HG02970 (cell line): Measurements from ENCODE around the gene CHORDC1.
"Not testable (repeated sequence)": the region's sequence is repeated elsewhere in the genome, so short reads cannot be mapped to it uniquely, and the experiment has no call there.

ENCODE experiments used
- ATAC-seq: cut with Tn5 transposase; IDR thresholded peaks from one replicate; pipeline ENCODE4 v1.9.1; 2021; ENCODE audit warnings: mild to moderate bottlenecking, moderate library complexity, moderate number of reproducible peaks; ENCODE audit not compliant: unreplicated experiment, low FRiP score

The CHORDC1 gene

DNA sequence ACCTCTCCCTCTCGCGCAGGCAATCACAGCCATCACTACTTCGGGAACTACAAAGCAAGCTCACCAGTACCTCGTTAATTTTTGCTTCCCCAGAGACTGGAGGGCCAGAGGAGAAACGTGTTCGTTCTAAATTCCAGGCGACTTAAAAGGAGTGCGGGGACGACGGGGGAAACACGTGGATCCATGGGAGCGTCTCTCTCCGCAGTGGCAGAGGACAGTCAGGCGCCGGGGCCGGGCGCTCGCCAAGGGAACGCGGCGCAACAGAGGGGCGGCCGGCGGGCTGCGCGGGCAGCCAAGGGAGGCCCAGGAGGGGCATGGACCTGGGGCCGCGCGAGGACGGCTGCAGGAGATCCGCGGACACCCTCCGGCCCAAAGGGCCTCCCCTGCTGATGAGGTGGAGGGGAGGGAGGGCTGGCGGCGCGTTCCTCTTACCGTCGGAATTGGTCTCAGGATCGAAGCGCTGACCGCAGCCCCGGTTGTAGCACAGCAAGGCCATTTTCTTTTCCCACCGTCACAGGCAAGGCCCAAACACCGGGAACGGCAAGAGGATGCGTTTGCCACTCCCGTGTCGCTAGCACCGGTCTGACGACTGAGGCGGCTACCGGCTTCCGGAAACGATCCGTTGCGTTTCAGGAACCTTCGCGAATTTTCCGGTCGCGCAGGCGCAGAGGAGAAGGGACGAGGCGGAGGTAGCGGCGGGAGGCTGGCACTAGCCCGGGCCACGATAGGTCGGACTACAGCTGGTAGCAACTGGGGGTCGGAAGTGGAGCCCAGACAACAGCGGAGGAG, at the start of gene CHORDC1:
TSS of gene CHORDC1 (minus strand) at position 591 of the 789 bp plus-strand sequence. CDS start at position 496, 95 bp downstream.
- ATAC-seq: peak; percentile 97

DNA sequence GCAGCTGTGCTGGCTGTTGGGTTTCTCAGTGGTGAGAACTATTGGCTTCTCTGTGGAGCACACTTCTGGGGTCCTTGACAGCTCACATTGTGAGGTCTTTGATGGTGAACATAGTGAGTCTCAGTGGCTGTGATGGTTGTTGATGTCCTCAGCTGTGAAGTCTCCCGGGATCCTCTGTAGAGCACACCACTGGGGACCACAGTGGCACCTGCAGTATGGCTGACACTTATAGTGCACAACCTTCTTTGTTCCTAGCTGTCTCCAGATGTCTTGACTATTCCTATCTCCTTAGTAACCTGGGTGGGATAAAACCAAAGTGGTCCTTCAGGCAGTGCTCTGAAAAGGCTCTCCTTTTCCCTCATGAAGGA, 34.3 kb upstream of the CHORDC1 start:
- no peak for ATAC-seq

DNA sequence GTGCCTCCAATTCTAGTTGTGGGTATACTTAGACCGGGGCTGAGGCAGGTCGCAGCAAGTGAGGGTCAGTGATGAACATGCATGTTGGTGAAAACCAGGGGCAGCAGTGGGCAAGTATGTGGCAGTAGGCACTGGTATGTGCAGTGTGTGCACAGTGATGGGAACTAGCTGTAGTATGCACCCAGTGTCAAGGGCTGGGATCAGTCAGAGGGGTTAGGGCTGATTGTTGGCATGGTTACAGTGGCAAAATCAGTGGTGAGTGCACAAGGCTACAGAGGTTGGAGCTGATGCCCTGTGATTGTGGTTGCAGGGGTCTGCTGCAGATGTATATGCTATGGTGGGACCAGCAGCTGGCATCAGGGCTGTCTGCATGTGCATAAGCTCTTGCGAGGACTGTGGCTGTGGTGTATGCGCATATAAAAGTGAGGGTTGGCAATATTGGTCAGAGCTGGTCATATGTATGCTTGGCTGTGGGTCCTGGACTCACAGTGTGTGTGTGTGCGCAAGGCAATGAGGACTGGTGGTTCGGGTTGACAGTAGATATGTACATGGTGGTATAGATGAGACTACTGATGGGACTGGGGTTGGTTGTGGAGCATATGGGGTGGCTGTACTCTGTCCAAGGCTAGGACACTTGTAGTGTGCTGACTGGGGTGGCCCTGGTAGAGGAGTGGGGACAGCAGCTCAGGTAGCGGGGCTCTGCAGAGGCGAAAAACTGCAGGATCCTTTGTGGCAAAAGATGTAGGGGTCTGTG, 33.7 kb upstream of the CHORDC1 start:
- no peak for ATAC-seq

DNA sequence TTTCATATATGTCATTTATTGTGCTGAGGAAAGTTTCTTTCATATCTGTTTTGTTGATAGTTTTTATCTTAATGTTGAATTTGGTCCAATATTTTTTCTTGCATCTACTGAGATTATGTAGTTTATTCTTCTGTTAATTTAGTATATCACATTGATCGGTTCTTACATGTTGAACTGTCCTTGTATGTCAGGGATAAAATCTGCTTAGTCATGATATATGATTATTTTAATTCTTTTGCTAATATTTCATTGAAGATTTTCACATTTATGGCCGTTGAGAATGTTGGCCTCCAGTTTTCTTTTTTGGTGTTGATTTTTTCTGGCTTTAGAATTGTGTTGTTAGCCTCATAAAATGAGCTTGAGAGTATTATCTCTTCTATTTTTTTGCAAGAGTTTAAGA, 31.2 kb upstream of the CHORDC1 start:
- no peak for ATAC-seq

DNA sequence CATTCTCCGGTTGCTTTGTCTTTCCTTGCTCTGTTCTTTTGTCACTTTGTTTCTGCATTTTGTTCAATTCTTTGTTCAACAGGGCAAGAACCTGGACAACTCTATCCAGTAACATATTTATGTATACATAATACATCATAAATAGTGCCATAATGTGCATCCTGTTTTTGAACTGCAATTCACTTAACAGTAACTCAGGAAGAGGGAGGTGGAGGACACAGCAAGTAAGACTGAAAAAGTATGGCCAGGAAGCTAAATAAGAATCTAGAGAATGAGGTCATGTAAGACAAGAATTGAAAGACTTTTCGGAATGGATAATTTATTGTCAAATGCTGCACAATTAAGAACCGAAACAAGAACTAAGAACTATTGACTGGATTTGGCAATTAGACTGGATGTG, 29.2 kb upstream of the CHORDC1 start:
- no peak for ATAC-seq

DNA sequence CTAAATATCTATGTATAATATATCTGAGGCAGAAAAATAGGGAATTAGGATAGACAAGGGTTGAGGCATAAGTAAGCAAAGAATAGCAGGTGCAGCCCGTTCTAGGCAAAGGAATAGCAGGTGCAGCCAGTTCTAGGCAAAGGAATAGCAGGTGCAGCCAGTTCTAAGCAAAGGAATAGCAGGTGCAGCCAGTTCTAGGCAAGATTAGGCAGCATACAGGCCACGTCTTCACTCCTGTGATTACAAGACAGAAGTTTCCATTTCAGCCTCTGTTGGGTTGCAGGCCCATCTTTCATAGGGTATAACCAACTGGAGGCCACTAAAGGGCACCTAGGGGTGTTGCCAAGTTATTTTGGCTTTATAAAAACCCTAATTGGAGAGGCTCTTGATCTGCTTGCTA, 28.8 kb upstream of the CHORDC1 start:
- no peak for ATAC-seq

DNA sequence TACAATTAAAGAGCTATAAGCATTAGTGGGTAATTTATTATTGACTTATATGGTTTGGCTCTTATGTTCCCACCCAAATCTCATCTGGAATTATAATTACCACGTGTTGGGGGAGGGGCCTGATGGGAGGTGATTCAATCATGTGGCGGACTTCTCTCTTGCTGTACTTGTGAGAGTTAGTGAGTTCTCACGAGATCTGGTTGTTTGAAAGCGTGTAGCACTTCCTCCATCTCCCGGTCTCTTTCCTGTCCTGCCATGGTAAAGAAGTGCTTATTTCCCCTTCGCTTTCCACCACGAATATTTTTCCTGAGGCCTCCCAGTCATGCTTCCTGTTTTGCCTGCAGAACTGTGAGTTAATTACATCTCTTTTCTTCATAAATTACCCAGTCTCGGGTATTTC, 28.1 kb upstream of the CHORDC1 start:
- ATAC-seq: no peak

DNA sequence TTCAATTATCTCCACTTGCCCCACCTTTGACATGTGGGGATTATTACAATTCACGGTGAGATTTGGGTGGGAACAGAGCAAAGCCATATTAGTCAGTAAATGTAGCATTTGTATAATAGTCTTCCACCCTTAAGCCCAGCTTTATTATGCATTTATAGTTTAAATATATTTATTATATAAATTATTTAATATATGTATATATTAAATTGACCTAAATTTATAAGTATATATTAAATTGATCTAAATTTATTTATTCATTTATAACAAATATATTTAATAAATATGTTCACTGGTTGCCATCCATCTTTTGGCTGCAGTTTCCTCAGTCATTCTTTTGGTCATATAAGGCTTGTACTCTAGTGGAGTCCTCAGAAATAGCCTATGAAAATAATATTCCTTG, 23.6 kb upstream of the CHORDC1 start:
- no peak for ATAC-seq

DNA sequence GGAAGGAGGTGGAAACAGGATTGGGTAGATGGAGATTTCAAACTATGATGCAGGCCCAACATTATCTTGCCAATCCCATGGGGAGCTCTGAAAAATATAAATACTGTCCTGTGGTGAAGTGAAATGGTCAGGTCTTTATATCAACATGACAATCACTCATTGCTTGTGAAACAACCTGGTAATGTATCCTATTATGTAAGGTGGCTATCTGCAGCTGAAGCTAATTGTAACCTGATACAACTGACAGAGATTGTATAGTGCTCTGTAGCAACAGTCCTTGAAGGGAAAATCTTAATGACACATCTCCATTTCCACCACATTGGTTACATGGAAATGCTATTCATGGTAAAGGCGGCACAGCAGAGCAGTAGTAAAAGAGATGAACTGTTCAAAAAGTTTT, 20.7 kb upstream of the CHORDC1 start:
- ATAC-seq: no peak

DNA sequence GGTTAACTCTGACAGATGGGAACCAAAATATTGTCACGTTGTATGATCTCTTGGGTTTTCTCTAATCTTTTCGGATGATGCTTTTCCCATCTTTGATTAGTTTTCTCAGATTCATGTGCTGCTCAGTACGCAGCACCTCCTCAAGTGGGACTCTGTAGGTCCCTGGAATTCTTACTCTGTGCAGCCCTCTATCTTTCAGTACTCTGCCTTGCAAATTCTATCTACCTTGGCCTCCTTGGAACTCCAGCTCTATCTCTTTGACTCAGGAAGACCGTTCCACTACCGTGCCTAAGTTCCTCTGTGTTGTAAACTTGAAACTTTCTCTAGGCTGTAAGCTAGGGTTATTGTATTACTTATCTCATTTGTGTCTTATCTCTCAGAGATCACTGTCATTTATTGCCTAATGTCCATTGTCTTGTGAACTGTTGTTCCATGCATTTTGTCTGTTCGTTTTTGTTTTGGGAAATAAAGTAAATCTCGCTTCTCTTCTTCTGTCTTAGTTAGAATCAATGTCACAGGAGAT, 20.1 kb upstream of the CHORDC1 start:
- ATAC-seq: no peak

DNA sequence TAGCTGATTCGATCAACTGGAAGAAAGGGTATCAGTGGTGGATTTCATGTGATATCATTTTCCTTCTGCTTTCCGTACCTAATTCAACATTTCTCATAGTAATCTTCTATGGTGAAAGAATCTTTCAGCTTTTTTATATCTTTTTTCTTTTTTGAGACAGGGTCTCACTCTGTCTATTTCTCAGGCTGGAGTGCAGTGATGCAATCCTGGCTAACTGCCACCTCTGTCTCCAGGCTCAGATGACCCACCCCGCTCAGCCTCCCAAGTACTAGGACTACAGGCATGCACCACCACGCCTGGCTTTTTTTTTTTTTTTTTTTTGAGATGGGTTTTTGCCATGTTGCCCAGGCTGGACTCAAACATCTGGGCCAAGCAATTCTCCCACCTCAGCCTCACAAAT, 18.6 kb upstream of the CHORDC1 start:
- no peak for ATAC-seq

DNA sequence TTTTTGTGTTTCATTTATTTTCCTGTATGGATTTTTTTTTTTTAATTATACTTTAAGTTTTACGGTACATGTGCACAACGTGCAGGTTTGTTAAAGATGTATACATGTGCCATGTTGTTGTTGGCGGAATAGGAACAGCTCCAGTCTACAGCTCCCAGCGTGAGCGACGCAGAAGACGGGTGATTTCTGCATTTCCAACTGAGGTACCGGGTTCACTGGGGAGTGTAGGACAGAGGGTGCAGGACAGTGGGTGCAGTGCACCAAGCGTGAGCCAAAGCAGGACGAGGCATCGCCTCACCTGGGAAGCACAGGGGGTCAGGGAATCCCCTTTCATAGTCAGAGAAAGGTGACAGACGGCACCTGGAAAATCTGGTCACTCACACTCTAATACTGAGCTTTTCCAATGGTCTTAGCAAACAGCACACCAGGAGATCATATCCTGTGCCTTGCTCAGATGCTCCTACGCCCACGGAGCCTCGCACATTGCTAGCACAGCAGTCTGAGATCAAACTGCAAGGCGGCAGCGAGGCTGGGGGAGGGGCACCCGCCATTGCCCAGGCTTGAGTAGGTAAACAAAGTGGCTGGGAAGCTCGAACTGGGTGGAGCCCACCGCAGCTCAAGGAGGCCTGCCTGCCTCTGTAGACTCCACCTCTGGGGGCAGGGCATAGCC, 17.3 kb upstream of the CHORDC1 start:
- not testable (repeated sequence) for ATAC-seq

DNA sequence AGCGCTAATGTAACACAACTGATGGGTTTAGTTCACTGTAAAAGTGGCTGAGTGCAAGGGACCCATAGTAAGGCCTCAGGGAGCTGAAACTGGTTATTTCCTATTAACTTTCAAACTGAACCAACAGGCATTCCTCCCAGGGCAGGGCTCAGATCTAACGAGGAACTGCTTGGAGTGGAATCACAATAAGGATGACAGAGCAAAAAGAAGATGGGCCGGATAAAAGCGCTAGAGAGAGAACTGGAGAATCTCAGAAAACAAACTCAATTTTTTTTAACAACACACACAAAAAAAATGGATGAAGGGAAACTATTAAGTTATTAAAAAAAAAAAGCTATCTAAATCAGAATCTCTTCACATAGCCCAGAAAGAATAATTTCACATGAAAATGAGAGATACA, 14.2 kb upstream of the CHORDC1 start:
- no peak for ATAC-seq

DNA sequence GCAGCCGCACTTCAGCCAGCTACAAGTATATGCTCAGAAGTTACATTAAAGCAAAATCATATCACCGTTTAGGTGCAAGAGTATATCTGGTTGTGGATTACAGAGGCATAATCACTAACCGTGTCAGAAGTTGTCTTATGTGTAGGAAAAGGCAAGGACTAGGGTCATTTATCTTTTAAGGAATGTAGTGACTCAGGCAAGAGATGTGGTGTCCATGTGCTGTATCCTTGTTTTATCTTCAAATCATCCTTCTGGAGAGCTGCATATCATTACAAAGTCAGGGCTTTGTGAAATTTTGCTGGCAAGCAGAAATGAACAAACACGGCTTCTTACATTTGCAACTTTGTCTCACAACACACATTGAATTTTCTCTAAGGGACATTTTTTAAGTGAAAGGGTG, 12.7 kb upstream of the CHORDC1 start:
- no peak for ATAC-seq

DNA sequence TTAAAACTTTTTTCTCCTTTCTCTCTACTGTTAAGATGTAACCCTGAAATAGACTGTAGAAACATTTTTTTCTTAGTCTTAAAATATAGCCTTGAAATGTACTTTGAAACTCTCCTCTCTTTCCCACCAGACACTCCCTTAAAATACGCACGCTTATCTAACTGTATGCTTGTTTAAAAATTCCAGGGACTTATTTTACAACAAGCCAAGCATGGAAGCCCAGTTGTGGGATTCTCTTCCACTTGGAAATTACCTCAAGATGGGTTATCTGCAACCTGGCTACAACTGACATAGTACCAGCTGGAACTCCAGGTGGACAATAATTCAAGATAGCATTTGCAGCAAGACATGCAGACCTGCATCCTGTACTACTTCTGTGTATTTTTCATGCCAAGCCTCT, 12.1 kb upstream of the CHORDC1 start:
- ATAC-seq: no peak

DNA sequence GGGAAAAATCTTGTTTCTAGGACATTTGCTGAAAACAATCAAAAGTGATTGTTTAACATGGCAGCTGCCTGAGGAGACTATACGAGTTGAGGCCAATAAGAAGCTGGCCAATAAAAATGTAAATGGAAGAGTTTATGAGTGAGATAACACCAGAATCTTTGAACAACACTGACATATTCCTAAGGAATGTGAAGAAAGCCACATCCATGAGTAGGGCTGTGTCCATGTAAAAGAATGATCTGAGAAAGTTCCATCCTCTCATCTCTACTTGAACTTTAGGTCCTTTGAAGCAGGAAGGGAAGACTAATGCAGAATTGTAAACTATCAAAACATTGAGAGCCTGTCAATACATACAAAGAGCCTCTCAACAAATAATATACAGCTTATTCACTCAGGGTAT, 6.9 kb upstream of the CHORDC1 start:
- no peak for ATAC-seq

DNA sequence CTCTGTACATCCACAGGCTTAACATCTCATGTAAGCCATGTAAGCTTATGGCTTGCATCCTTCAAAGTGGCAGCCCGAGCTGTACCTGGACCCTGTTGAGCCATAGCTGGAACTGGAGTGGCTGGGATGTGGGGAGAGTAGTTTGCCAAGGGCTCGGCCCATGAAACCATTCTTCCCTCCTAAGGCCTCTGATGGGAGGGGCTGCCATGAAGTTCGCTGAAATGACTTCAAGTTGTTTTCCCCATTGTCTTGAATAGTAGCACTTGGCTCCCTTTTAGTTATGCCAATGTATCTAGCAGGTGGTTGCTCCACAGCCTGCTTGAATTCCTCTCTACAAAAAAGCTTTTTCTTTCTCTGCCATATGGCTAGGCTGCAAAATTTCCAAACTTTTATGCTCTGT, 5.2 kb upstream of the CHORDC1 start:
- ATAC-seq: no peak

DNA sequence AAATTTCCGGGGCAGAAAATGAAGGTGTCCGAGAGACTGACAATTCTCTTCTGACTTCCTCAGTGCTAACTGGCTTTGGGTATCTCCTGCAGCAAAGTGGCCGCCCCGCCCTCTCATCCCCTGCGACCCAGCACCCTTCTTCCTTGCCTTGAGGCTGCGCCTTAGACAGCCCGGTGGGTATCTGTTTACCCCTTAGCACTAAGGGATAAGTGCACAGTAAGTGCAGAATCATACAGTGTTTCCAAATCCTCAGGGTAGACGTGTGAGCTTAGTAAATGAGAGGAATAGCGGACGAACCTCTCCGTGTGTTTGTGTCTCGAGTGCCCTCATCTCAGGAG, 368 bp upstream of the CHORDC1 start:
- ATAC-seq: no peak

DNA sequence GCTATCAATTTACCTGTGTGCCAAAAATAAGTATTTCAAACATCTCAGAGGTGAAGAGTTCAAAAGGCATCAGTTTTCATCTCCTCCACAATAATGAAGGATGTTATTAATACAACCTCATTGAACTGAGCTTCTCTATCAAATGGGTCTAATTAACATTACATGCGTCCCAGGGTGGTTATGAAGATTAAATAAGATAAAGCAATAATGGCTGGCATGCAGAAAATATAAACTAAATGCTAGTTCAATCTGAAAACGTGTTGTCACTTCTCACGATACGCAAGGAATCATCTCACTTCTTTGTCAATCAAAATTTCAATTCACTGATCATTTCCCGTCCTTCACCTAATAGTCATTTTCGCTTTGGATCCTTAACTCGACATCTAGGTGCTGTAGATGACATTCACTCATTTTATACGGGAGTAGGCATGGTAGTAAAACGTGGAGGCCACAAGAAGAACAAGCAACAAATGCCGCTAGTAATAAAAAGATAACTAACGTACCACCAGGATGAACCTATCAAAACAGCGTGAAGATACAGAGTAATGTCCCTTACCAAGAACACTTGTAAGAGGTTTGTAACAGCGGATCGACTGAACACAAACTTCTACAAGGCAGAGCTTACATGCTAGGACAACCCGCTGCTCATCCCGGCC, 918 bp downstream of the CHORDC1 start:
- peak; percentile 8 for ATAC-seq

DNA sequence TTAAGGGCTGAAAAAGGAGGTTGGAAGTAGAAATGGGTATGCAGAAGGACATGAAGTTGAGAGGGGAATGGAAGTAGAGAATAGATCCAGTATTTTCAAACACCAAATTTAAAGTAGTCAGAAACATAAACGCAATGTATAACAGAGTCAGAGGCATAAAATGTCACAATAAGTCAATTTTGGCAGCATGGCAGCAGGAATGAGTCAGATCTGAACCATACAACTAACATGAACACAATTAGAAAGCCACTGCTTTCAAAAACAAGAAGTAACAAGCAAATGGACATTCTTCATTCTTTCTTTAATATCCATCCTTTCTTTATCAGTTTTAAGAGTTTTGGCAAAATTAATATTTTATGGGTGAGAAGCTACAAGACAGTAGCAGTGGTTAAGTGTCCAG, 2.5 kb downstream of the CHORDC1 start:
- no peak for ATAC-seq

DNA sequence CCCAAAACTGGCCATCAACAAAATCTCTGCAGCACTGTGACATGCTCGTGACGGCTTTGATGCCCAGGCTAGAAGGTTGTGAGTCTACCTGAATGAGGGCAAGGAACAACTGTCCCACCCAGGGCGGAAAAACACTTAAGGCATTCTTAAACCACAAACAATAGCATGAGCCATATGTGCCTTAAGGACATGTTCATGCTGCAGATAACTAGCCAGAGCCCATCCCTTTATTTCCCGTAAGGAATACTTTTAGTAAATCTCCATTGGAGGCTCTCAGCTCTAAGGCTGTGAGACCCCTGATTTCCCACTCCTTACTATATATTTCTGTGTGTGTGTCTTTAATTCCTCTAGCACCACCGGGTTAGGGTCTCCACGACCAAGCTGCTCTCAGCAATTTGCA, 3.4 kb downstream of the CHORDC1 start:
- no peak for ATAC-seq
